Panc1 (cell line): ENCODE data around the gene TRAFD1.

Experiments
- CTCF ChIP-seq: fragments of 450-650 bp; IDR thresholded peaks from 2 replicates; pipeline ENCODE4 v1.5.1; 2017; ENCODE audit warnings: mild to moderate bottlenecking
- SIN3A ChIP-seq: IDR thresholded peaks from 2 replicates; pipeline ENCODE4 v1.6.1; 2012; ENCODE audit warnings: low read depth, mild to moderate bottlenecking, low read length, moderate library complexity, borderline replicate concordance; ENCODE audit not compliant: insufficient read depth
- TCF7L2 ChIP-seq: IDR thresholded peaks from 2 replicates; pipeline ENCODE4 v1.6.1; 2011; ENCODE audit warnings: mild to moderate bottlenecking, low read depth, low read length, inconsistent platforms
- TF ChIP-seq, protein P1 (sequence below), 2 experiments: IDR thresholded peaks; 2 replicates each; pipeline ENCODE4 v1.6.1; 2011 to 2012; ENCODE audit warnings: low read depth in 2 of 2, control low read depth in 1 of 2, low read length in 1 of 2, mild to moderate bottlenecking in 1 of 2, moderate library complexity in 1 of 2; ENCODE audit not compliant: insufficient read depth in 1 of 2

- no peak for TF ChIP-seq SIN3A
- no peak for TF ChIP-seq CTCF
- no peak for TF ChIP-seq TCF7L2
- TF ChIP-seq, protein P1, sequence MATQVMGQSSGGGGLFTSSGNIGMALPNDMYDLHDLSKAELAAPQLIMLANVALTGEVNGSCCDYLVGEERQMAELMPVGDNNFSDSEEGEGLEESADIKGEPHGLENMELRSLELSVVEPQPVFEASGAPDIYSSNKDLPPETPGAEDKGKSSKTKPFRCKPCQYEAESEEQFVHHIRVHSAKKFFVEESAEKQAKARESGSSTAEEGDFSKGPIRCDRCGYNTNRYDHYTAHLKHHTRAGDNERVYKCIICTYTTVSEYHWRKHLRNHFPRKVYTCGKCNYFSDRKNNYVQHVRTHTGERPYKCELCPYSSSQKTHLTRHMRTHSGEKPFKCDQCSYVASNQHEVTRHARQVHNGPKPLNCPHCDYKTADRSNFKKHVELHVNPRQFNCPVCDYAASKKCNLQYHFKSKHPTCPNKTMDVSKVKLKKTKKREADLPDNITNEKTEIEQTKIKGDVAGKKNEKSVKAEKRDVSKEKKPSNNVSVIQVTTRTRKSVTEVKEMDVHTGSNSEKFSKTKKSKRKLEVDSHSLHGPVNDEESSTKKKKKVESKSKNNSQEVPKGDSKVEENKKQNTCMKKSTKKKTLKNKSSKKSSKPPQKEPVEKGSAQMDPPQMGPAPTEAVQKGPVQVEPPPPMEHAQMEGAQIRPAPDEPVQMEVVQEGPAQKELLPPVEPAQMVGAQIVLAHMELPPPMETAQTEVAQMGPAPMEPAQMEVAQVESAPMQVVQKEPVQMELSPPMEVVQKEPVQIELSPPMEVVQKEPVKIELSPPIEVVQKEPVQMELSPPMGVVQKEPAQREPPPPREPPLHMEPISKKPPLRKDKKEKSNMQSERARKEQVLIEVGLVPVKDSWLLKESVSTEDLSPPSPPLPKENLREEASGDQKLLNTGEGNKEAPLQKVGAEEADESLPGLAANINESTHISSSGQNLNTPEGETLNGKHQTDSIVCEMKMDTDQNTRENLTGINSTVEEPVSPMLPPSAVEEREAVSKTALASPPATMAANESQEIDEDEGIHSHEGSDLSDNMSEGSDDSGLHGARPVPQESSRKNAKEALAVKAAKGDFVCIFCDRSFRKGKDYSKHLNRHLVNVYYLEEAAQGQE (IDR thresholded peaks at IDR 0.05; ENCODE audit: insufficient read depth in 1 of 2, low read depth in 2 of 2, low read length in 1 of 2): no peak
These were observed 13.4 kb upstream of the TRAFD1 start for GRCh38 chr12:112111931-112112330.
